GM19452 (cell line): ENCODE data around the gene ADCY4.

Source experiments
- ATAC-seq: cut with Tn5 transposase; IDR thresholded peaks from one replicate; pipeline ENCODE4 v1.9.1; 2021; ENCODE audit not compliant: unreplicated experiment

ADCY4 gene

GRCh38 chr14:24299255-24300191 lies 35.3 kb downstream of the ADCY4 start, which contains the start of the genes DHRS1 and NOP9:
Gene DHRS1, minus strand, starts transcription at chr14:24299780. Its CDS starts 674 bp downstream, at chr14:24299106.
Gene NOP9, plus strand, starts transcription at chr14:24299850. Its CDS starts 105 bp downstream, at chr14:24299955.
- peak; percentile 70 for ATAC-seq

- ATAC-seq = no peak
Observed at GRCh38 chr14:24298892-24299254, 36.0 kb downstream of the ADCY4 start.

- peak; percentile 36 for ATAC-seq
Observed at GRCh38 chr14:24297190-24297964, 37.5 kb downstream of the ADCY4 start.

- ATAC-seq = peak; percentile 55
Observed at GRCh38 chr14:24296341-24297157, 38.3 kb downstream of the ADCY4 start.

GRCh38 chr14:24293525-24293924 lies 41.3 kb downstream of the ADCY4 start:
- ATAC-seq = no peak

- no peak for ATAC-seq
Observed at GRCh38 chr14:24292118-24292807, 42.6 kb downstream of the ADCY4 start.

- ATAC-seq = no peak
Observed at GRCh38 chr14:24291446-24292117, 43.3 kb downstream of the ADCY4 start.

- ATAC-seq = no peak
Observed at GRCh38 chr14:24290746-24291145, 44.1 kb downstream of the ADCY4 start.

GRCh38 chr14:24289649-24290280 lies 45.1 kb downstream of the ADCY4 start:
- peak; percentile 78 for ATAC-seq

GRCh38 chr14:24286996-24287395 lies 47.9 kb downstream of the ADCY4 start:
- no peak for ATAC-seq

GRCh38 chr14:24285351-24285750 lies 49.5 kb downstream of the ADCY4 start:
- ATAC-seq = no peak

- no peak for ATAC-seq
Observed at GRCh38 chr14:24284501-24285035, 50.3 kb downstream of the ADCY4 start.

- no peak for ATAC-seq
Observed at GRCh38 chr14:24283796-24284460, 50.9 kb downstream of the ADCY4 start.

GRCh38 chr14:24282736-24283135 lies 52.1 kb downstream of the ADCY4 start:
- ATAC-seq = no peak

- ATAC-seq = no peak
Observed at GRCh38 chr14:24281636-24282035, 53.2 kb downstream of the ADCY4 start.

GRCh38 chr14:24280797-24281460 lies 53.9 kb downstream of the ADCY4 start:
- no peak for ATAC-seq

- peak; percentile 57 for ATAC-seq
Observed at GRCh38 chr14:24279301-24280186, 55.3 kb downstream of the ADCY4 start.
